Nephron (organoid): ENCODE data around the gene PRKAR1B.
"Not testable (repeated sequence)": the region's sequence is repeated elsewhere in the genome, so short reads cannot be mapped to it uniquely, and the experiment has no call there.

Experiments
- H3K27ac Mint-ChIP-seq, 3 experiments: 2 replicates each; pipeline ENCODE4 v1.8.0; 2020; ENCODE audit warnings: mixed read lengths in 3 of 3, mild to moderate bottlenecking in 2 of 3, moderate library complexity in 1 of 3
- H3K27me3 Mint-ChIP-seq: 2 replicates; pipeline ENCODE4 v1.8.0; 2021; ENCODE audit warnings: low read depth, mild to moderate bottlenecking, moderate library complexity, mixed read lengths
- H3K36me3 Mint-ChIP-seq: 2 replicates; pipeline ENCODE4 v1.8.0; 2020; ENCODE audit warnings: low read depth, mixed read lengths
- H3K4me1 Mint-ChIP-seq: 2 replicates; pipeline ENCODE4 v1.8.0; 2020; ENCODE audit warnings: mixed read lengths
- H3K4me3 Mint-ChIP-seq, 3 experiments: 2 replicates each; pipeline ENCODE4 v1.8.0; 2020; ENCODE audit warnings: mild to moderate bottlenecking in 3 of 3, mixed read lengths in 3 of 3, moderate library complexity in 2 of 3
- H3K9me3 Mint-ChIP-seq: 2 replicates; pipeline ENCODE4 v1.8.0; 2020; ENCODE audit warnings: mixed read lengths
- CTCF ChIP-seq, 3 experiments: fragments of 200-600 bp; sonication (generic); IDR thresholded peaks; one replicate each; pipeline ENCODE4 v1.5.0; 2021; ENCODE audit warnings: antibody characterized with exemption in 3 of 3; ENCODE audit not compliant: unreplicated experiment in 3 of 3

The PRKAR1B gene

GRCh38 chr7:620056-620455 is 107.0 kb downstream of the PRKAR1B start:
- Mint-ChIP-seq H3K27ac (no peak overlapping the region), H3K36me3 (peaks cover 53% of the 10 kb centered on the region), H3K9me3 (peaks cover 51% of the 10 kb centered on the region), H3K27me3 (peaks cover 7% of the 10 kb centered on the region), H3K4me3 (no peak overlapping the region), H3K4me1 (no peaks in the 10 kb centered on the region)
- no peak for TF ChIP-seq CTCF (IDR thresholded peaks at IDR 0.05; ENCODE audit: unreplicated experiment in 3 of 3)

- peaks cover 7% of the 10 kb centered on the region for H3K27me3 Mint-ChIP-seq
- peaks cover 44% of the 10 kb centered on the region for H3K9me3 Mint-ChIP-seq
- H3K27ac Mint-ChIP-seq = no peak overlapping the region
- no peaks in the 10 kb centered on the region for H3K4me1 Mint-ChIP-seq
- no peak overlapping the region for H3K4me3 Mint-ChIP-seq
- H3K36me3 Mint-ChIP-seq = peaks cover 47% of the 10 kb centered on the region
- no peak for TF ChIP-seq CTCF (IDR thresholded peaks at IDR 0.05; ENCODE audit: unreplicated experiment in 3 of 3)
These were observed 107.7 kb downstream of the PRKAR1B start for GRCh38 chr7:619368-619840.

- Mint-ChIP-seq H3K27me3 (peaks cover 7% of the 10 kb centered on the region), H3K4me3 (no peak overlapping the region), H3K9me3 (peaks cover 41% of the 10 kb centered on the region), H3K36me3 (peaks cover 45% of the 10 kb centered on the region), H3K4me1 (no peaks in the 10 kb centered on the region), H3K27ac (peak overlapping the region in 2 of 3 experiments; percentile 13 to 20)
- no peak for TF ChIP-seq CTCF (IDR thresholded peaks at IDR 0.05; ENCODE audit: unreplicated experiment in 3 of 3)
These were observed 108.3 kb downstream of the PRKAR1B start for GRCh38 chr7:618539-619367.

GRCh38 chr7:617614-618538 is 109.2 kb downstream of the PRKAR1B start:
- TF ChIP-seq CTCF (IDR thresholded peaks at IDR 0.05; ENCODE audit: unreplicated experiment in 3 of 3) = no peak
- Mint-ChIP-seq H3K36me3 (peaks cover 38% of the 10 kb centered on the region), H3K27ac (peak overlapping the region in 2 of 3 experiments; percentile 20 to 64), H3K9me3 (peaks cover 32% of the 10 kb centered on the region), H3K4me1 (no peaks in the 10 kb centered on the region), H3K27me3 (peaks cover under 1% of the 10 kb centered on the region), H3K4me3 (no peak overlapping the region)

GRCh38 chr7:613442-614140 is 113.5 kb downstream of the PRKAR1B start:
- H3K4me1 Mint-ChIP-seq = peaks cover 15% of the 10 kb centered on the region
- H3K4me3 Mint-ChIP-seq = no peak overlapping the region
- H3K27ac Mint-ChIP-seq = no peak overlapping the region
- peaks cover 4% of the 10 kb centered on the region for H3K27me3 Mint-ChIP-seq
- peaks cover 5% of the 10 kb centered on the region for H3K36me3 Mint-ChIP-seq
- H3K9me3 Mint-ChIP-seq = no peaks in the 10 kb centered on the region
- no peak for TF ChIP-seq CTCF (IDR thresholded peaks at IDR 0.05; ENCODE audit: unreplicated experiment in 3 of 3)

- H3K4me3 Mint-ChIP-seq, H3K27me3 Mint-ChIP-seq, H3K27ac Mint-ChIP-seq, H3K9me3 Mint-ChIP-seq, H3K36me3 Mint-ChIP-seq: not testable (repeated sequence)
- H3K4me1 Mint-ChIP-seq = peaks cover 25% of the 10 kb centered on the region
These were observed 115.2 kb downstream of the PRKAR1B start for GRCh38 chr7:611837-612236.
